ENCODE data around the gene FBXW5. TPM values are rescaled to one million over a fixed set of nuclear protein-coding genes. Genes with fewer than 3 reads are reported as not detected.

The FBXW5 gene
- total RNA-seq, 1 donor from 2014 or later = 91.2 TPM

- H3K36me3 ChIP-seq = no peaks in the 10 kb centered on the region
- no peak for ATAC-seq
- peaks cover 6% of the 10 kb centered on the region for H3K4me1 ChIP-seq
- no peaks in the 10 kb centered on the region for H3K9me3 ChIP-seq
- no peak overlapping the region for H3K27ac ChIP-seq
- TF ChIP-seq, protein P1, sequence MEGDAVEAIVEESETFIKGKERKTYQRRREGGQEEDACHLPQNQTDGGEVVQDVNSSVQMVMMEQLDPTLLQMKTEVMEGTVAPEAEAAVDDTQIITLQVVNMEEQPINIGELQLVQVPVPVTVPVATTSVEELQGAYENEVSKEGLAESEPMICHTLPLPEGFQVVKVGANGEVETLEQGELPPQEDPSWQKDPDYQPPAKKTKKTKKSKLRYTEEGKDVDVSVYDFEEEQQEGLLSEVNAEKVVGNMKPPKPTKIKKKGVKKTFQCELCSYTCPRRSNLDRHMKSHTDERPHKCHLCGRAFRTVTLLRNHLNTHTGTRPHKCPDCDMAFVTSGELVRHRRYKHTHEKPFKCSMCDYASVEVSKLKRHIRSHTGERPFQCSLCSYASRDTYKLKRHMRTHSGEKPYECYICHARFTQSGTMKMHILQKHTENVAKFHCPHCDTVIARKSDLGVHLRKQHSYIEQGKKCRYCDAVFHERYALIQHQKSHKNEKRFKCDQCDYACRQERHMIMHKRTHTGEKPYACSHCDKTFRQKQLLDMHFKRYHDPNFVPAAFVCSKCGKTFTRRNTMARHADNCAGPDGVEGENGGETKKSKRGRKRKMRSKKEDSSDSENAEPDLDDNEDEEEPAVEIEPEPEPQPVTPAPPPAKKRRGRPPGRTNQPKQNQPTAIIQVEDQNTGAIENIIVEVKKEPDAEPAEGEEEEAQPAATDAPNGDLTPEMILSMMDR (IDR thresholded peaks at IDR 0.05) = no peak
- no peak for DNase-seq
- H3K27me3 ChIP-seq = no peaks in the 10 kb centered on the region
- no peak overlapping the region for H3K4me3 ChIP-seq
- intact Hi-C loops (cut with DNase I) = no loop called here
Measured at GRCh38 chr9:136954270-136955083, 9.9 kb upstream of the FBXW5 start.

DNA sequence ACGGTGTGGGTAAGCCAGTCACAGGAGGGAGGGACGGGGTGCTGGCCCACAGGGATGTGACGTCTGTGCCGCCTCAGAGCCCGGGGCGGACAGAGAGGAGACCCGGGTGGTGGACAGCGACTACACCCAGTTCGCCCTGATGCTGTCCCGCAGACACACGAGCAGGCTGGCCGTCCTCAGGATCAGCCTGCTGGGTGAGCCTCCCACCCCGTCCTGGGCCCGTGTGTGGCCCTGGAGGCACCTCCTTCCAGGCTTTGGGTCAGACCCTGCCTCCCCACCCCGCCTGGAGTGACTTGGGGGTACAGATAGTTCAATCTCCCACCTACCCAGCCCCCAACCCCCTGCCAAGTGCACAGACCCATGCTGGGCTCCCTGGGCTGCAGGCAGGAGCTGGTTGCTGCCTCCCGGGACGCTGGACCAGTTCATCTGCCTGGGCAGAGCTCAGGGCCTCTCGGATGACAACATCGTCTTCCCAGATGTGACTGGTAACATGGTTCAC, 9.3 kb upstream of the FBXW5 start:
- H3K4me3 ChIP-seq = no peak overlapping the region
- intact Hi-C loops (cut with DNase I) = no loop called here
- no peaks in the 10 kb centered on the region for H3K27me3 ChIP-seq
- H3K36me3 ChIP-seq = no peaks in the 10 kb centered on the region
- DNase-seq (no peak), ATAC-seq (no peak)
- TF ChIP-seq, protein P1 (IDR thresholded peaks at IDR 0.05) = no peak
- H3K4me1 ChIP-seq = peaks cover 12% of the 10 kb centered on the region
- H3K27ac ChIP-seq = no peak overlapping the region
- no peaks in the 10 kb centered on the region for H3K9me3 ChIP-seq

GRCh38 chr9:136952876-136953770, 8.6 kb upstream of the FBXW5 start:
- Histone ChIP-seq H3K27me3 (no peaks in the 10 kb centered on the region), H3K4me1 (peaks cover 12% of the 10 kb centered on the region), H3K9me3 (no peaks in the 10 kb centered on the region), H3K27ac (no peak overlapping the region), H3K36me3 (no peaks in the 10 kb centered on the region), H3K4me3 (no peak overlapping the region)
- DNase-seq = no peak
- intact Hi-C loops (cut with DNase I) = no loop called here
- TF ChIP-seq, protein P1 (IDR thresholded peaks at IDR 0.05) = no peak
- ATAC-seq = no peak

- Histone ChIP-seq H3K36me3 (no peaks in the 10 kb centered on the region), H3K27me3 (no peaks in the 10 kb centered on the region), H3K4me3 (no peak overlapping the region), H3K27ac (no peak overlapping the region), H3K9me3 (no peaks in the 10 kb centered on the region), H3K4me1 (peaks cover 14% of the 10 kb centered on the region)
- DNase-seq (no peak), ATAC-seq (no peak)
- TF ChIP-seq, protein P1 (IDR thresholded peaks at IDR 0.05) = no peak
- intact Hi-C loops (cut with DNase I) = no loop called here
Measured at GRCh38 chr9:136952321-136952850, 7.8 kb upstream of the FBXW5 start.

- ATAC-seq = no peak
- H3K9me3 ChIP-seq = no peaks in the 10 kb centered on the region
- H3K27ac ChIP-seq = no peak within 1 kb of the TSS
- no peaks in the 10 kb centered on the region for H3K27me3 ChIP-seq
- H3K36me3 ChIP-seq = no peaks in the 10 kb centered on the region
- H3K4me3 ChIP-seq = no peak within 1 kb of the TSS
- intact Hi-C loops (cut with DNase I) = no loop called here
- TF ChIP-seq, protein P1 (IDR thresholded peaks at IDR 0.05) = no peak
- peaks cover 20% of the 10 kb centered on the region for H3K4me1 ChIP-seq
- DNase-seq = no peak
Measured at GRCh38 chr9:136951541-136952320, 7.2 kb upstream of the FBXW5 start, which contains the start of gene LCN12. Gene LCN12 (plus strand): TSS chr9:136952273. CDS start chr9:136952328, 55 bp downstream.
